WTC11 (cell line): ENCODE measurements around the gene CHRM1.

Source experiments
- CBFB ChIP-seq: sonication (generic); formaldehyde crosslinking; IDR thresholded peaks from 2 replicates; pipeline ENCODE4 v1.8.1; 2022; ENCODE audit warnings: mild to moderate bottlenecking, low read depth, missing genetic modification reagents
- CREB1 ChIP-seq: sonication (generic); formaldehyde crosslinking; IDR thresholded peaks from 2 replicates; pipeline ENCODE4 v1.8.0; 2023; ENCODE audit warnings: mild to moderate bottlenecking, missing genetic modification reagents
- CTCF ChIP-seq: fragments of 200-600 bp; IDR thresholded peaks from 2 replicates; pipeline ENCODE4 v1.8.0; 2022; ENCODE audit warnings: antibody characterized with exemption
- MLX ChIP-seq: sonication (generic); formaldehyde crosslinking; IDR thresholded peaks from 2 replicates; pipeline ENCODE4 v1.8.1; 2023; ENCODE audit warnings: mild to moderate bottlenecking, missing genetic modification reagents, moderate library complexity
- PREB ChIP-seq: sonication (generic); formaldehyde crosslinking; IDR thresholded peaks from 2 replicates; pipeline ENCODE4 v1.8.1; 2022; ENCODE audit warnings: mild to moderate bottlenecking, missing genetic modification reagents, moderate library complexity, borderline replicate concordance
- SP1 ChIP-seq: sonication (generic); formaldehyde crosslinking; conservative IDR thresholded peaks from 2 replicates; pipeline ENCODE4 v1.8.1; 2022; ENCODE audit warnings: missing genetic modification reagents
- TEAD4 ChIP-seq: sonication (generic); formaldehyde crosslinking; IDR thresholded peaks from 2 replicates; pipeline ENCODE4 v1.8.0; 2022; ENCODE audit warnings: mild to moderate bottlenecking, missing genetic modification reagents
- USF2 ChIP-seq: sonication (generic); formaldehyde crosslinking; IDR thresholded peaks from 2 replicates; pipeline ENCODE4 v1.8.1; 2023; ENCODE audit warnings: mild to moderate bottlenecking, missing genetic modification reagents, moderate library complexity
- ZNF281 ChIP-seq: sonication (generic); formaldehyde crosslinking; IDR thresholded peaks from 2 replicates; pipeline ENCODE4 v1.8.0; 2023; ENCODE audit warnings: mild to moderate bottlenecking, missing genetic modification reagents
- ZNF532 ChIP-seq: fragments of 250-450 bp; sonication (Bioruptor Pico); IDR thresholded peaks from 2 replicates; pipeline ENCODE4 v1.9.0; 2021; ENCODE audit warnings: mild to moderate bottlenecking, borderline replicate concordance

GRCh38 chr11:62921201-62921572 is at the start of gene CHRM1:
- TF ChIP-seq CTCF (no peak), CREB1 (CRISPR knock-in tag) (no peak), SP1 (CRISPR knock-in tag) (no peak), TEAD4 (CRISPR knock-in tag) (no peak), MLX (CRISPR knock-in tag) (no peak), PREB (CRISPR knock-in tag) (no peak), ZNF532 (CRISPR knock-in tag) (no peak), CBFB (no peak), ZNF281 (CRISPR knock-in tag) (no peak), USF2 (CRISPR knock-in tag) (no peak)
